ENCODE results near the gene COL8A1.

Gene COL8A1

DNA sequence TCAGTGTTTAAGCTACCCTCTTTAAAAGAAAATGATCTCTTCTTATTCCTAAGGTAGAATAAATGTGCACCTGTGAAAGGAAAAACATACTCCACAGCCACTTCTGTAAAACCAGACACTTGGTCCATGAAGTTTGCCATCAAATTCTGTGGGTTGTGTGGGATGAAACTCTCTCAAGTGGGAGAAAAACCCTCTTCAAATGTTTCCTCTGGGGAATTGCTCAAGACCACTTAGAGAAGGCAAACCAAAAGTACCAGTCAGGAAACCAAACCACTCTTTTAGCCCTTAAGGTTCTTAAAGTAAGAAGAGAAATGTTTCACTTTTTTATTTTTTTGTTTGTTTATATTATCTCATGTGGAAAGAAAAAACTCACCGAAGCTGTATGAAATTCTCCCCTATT, 1.2 kb downstream of the COL8A1 start:
- DNase-seq (ENCODE audit: low read depth, low spot score) = no peak

DNA sequence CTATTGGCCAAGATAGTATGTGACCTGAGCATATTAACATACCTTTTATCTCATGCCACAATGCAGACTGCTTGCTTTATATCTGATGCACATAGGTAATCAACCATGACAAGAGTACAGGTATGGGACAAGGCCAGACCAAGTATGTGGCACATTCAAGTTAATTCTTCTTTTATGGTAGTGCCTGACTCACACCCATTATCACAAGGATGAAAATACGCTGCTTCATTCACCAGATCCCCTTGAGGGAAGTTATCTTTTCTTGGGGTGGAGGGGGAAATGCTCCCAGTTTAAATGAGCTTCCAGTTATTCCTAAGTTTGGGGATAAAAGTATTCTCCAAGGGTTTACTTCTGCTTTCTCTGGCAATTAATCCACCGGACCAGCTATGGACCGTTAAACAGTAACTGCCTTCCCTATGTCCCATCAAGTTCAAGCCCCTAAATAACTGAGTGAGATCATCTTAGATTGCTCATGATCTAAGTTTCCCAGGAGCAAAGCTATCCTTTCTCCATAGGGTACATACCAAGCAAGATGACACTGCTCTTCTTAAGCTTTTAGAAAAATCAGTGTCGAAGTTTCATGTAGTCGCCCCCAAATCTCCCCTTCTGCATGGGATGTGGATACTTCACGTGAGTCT, 1.9 kb downstream of the COL8A1 start:
- no peak for DNase-seq (ENCODE audit: low read depth, low spot score)

DNA sequence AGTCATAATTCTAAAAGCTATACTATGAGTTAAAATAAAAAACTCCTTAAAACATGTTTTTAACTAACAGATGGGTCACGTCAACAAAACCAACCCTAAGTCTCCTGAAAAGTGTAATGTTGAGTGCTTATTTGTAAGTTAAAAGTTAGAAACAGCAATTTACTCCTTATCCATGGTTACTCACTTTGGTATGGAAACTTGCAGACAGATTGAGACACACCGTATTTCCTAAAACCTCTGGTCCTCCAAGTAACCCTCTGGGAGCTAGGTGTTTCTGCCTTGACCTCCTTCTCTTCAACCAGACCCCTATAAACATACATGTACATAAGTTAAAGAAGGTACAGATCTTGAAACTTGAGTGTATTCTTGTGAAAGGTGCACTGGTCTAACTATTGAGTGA, 3.1 kb downstream of the COL8A1 start:
- no peak for DNase-seq (ENCODE audit: low read depth, low spot score)

DNA sequence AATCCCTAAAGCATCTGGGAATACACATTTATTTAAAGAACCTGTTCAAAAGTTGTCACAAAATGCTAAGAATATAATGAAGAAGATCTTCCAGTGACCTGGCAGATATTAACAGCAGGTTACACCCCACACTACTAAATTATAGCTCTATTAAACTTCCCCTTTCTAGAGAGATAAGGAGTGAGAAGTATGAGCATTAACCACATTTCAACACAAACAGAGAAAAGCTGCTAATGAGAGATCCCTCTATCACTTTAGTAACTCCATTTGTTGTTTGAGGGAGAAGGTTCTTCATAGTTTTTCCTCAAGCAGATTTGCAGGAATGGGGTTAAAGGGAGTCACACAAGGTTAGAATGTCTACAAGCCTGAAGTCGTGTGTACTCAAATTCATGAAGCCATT, 3.6 kb downstream of the COL8A1 start:
- DNase-seq (ENCODE audit: low read depth, low spot score) = no peak

DNA sequence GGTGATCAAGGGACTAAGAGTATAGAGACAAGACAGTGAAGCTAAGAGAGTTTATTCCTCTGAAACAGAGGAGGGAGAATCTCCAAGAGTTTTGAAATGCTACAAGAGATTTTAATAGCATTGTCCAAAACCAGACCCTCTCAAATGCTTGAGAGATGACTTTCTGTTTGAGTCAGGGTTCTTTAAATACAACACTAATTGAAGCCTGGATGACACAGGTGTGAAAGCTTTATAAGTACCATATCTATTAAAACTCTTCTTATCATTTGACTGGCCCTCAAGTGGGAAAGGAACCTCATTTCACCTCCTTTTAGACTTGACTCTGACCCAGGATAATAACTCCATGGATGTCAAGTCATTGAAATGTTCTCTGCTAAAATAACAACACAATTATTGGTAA, 5.6 kb downstream of the COL8A1 start:
- DNase-seq (ENCODE audit: low read depth, low spot score) = no peak

DNA sequence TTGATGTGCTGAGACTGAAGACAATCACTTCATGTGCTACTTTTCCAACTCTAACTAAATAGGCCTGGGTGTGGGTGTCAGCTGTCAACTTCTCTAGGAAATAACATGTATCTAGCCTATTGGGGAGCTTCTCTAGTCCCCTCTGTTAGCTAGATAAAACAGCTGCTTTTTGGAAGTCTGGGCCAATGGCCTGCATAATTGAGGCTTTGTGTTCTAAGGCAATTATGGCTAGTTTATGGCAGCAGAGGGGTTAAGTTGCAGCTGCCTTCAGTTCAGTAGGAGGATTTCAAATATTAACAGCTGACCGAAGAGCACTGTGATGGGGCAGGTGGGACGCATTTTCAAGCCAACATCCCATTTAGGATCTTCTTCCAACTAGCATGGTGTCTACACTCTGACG, 6.4 kb downstream of the COL8A1 start:
- DNase-seq (ENCODE audit: low read depth, low spot score) = no peak

DNA sequence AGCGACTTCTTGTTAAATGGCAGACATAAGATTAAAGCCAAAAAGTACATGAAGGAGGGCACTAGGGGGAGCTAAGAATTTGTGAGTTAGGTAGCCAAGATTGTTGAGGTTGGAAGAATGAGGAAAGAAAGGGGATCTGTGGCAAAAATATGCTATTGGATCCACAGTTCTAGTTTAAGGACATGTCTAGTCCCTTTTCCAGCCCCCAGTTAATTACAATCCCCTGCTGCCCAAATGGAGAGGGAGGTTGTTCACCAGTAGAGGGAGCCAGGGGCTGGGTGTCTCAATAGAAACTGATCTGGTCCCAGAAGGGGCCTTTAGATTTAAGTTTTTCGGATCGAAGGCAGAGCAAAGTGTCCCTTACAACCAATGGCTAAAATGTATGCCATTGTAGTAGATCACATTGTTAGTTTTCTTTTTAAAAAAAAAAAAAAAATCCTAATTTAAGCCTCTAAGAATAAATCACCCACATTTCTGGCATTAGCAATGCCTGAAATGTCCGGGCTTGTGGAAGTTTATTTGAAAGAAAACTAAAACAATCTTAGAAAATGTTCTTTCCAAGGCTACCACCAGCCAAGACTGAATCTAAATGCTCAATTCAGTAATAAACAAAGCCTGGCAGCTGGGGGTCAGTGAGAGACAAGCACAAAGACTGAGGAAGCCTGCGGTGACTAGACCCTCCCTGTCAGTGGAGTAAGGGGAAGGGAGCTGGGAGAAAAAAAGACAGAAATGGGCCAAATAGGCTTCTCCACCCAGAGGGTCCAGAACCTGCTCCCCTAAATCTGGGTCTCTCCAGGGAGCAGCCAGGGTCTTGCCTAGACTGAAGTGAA, 7.1 kb downstream of the COL8A1 start:
- DNase-seq (ENCODE audit: low read depth, low spot score) = no peak

DNA sequence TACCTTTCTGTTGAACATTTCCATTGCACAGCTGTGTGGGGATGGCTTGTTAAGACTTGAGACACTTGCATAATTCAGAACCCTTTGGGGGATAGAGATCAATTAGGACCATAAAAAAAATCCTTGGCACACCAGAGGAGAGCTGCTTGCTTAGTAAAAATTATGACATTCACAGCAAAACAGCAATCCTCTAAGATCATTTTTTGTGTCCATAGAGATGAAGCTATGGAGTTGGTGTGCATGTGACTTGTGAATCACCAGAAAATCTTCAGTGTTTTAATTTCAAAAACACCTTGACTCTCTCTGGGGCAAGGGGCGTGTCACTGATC, 7.7 kb downstream of the COL8A1 start:
- no peak for DNase-seq (ENCODE audit: low read depth, low spot score)

DNA sequence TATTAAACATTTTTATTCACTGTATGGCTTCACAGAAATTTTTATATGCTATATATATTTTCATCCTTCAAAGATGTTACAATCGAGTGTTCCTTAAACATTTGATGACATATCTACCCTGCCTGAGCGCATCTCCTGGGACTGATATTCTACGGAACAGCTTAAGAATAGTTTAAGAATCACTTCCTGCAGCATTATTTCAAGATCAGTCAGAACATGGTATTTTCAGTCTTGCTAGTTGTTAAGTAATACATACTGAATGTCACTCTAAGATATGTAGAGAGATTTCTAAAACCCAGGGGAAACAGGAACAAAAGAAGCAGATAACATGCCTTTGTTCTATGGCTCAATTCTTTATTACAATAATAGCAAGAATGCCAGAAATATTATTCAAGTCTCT, 8.7 kb downstream of the COL8A1 start:
- no peak for DNase-seq (ENCODE audit: low read depth, low spot score)

DNA sequence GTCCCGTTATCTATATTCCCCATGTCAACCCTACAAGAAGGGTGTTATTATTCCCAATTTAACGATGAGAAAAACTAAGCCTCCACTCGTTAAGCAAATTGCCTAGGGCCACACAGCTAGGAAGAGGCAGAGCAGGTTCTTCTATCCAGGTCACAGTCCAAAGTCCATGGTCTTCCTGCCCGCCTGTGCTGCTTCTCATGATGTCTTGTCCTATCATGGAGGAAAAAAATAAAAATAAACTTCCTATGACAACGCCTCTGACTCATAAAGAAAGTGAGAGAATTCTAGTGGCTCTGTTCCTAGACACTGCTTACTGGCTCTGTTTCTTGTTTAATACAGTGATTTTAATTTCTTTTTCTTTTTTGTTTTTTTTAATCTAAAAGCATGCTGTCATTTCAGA, 9.7 kb downstream of the COL8A1 start:
- no peak for DNase-seq (ENCODE audit: low read depth, low spot score)

DNA sequence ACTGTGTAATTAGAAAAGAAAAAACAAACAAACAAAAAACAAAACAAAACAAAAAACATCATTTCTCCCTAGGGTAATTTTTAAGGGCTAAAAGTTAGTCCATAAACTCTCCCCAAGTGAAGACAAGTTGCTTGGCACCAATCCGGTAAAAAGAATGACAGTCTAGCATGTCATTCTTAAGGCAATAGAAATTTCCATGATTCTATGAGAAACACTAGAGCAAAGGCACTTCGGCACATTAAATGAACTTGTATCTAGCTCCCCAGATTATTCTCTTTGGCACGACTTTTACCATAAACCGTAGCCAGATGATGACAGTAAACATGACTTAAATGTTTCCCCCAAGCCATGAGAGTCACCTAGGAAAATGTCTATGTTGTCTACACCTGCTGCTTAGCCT, 10.1 kb downstream of the COL8A1 start:
- DNase-seq (ENCODE audit: low read depth, low spot score) = no peak

DNA sequence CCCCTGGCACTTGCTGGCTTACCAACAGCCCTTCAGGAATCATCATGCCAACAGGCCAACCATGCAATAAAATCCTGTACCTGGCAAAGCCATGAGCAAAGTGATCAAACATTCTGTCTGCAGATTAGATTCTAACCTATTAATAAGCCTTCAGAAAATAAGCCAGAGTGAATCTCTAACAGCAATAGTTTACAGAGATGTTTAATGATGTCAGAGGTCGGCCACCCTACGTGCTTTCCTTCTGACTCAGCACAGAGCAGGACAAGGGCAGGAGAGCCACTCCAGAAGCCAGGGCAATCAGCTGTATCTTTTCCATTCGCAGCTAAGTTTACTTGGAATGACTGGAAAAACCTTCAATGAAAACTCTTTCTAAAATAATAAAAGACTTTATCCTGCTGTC, 13.1 kb downstream of the COL8A1 start:
- no peak for DNase-seq (ENCODE audit: low read depth, low spot score)

DNA sequence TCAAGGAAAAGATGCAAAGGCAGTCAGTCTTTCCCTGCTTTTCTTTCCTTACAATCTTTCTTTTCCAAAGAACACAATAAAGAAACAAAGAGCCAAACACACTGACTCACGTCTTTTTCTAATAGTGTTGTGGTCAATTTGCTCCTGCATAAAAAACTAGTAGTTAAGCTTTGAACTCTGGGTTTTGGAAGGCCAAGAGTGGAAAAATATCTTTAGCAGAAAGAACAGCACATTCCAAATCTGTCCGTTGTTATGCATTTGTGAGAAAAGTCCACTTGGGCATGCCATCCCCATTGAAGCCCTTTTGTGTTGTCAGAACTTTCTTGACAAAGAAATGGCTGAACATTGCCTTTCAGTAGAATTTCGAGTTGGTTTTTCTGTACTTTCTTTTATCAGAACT, 18.2 kb downstream of the COL8A1 start:
- DNase-seq (ENCODE audit: low read depth, low spot score) = no peak

DNA sequence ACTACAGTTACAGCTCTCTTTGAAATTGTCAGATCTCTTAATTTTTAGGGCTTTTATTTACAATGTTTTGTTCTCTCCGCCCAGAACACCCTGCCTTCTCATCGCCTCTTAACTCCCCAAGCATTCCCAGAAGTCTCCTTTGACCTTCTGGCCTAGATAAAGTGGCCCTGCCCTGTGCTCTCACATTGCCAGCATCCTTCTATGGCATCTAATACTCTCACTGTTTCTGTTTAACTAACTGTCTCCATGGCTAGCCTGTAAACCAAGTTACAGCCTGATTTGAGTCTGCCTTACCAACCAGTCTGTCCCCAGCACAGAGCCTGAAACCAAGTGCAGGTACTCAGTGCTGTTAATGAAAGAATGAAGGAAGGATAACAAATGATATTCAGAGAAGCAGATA, 19.9 kb downstream of the COL8A1 start:
- DNase-seq (ENCODE audit: low read depth, low spot score) = no peak

DNA sequence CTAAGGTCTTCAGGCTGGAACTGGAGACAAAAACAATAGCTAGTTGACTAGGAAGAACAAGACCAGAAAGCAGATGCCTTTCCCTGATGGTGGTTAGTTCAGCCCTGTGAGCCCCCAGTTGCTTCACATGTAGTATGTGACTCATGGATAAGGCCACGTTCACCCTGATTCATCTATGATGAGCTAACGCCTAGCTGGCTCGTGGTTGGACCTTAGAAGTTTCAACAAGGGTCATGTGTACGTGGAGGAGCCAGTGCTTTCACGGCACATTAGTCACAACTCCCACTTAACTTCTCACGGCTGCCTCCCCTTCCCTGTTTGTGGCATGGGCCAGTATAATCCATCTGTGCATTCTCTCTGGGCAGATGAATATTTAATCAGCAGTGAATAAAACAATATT, 20.6 kb downstream of the COL8A1 start:
- DNase-seq (ENCODE audit: low read depth, low spot score) = no peak

DNA sequence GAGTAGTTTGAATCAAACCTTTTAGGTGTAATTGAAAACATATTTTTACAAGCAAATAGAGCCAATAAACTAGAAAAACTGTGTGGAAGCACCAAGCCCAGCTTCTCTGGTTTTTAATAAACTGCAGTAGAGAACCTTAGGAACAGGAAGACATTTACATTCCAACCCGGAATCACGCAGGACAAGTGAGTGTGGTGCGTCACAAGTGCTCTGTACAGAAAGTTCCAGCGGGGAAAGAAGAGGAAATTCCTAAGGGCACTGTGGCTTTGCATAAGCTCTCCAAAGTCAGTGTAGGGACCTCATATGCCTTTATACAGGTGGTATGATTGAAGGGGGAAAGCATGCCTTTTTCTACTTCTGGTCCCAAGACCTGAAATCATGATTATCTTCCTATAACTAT, 21.6 kb downstream of the COL8A1 start:
- no peak for DNase-seq (ENCODE audit: low read depth, low spot score)

DNA sequence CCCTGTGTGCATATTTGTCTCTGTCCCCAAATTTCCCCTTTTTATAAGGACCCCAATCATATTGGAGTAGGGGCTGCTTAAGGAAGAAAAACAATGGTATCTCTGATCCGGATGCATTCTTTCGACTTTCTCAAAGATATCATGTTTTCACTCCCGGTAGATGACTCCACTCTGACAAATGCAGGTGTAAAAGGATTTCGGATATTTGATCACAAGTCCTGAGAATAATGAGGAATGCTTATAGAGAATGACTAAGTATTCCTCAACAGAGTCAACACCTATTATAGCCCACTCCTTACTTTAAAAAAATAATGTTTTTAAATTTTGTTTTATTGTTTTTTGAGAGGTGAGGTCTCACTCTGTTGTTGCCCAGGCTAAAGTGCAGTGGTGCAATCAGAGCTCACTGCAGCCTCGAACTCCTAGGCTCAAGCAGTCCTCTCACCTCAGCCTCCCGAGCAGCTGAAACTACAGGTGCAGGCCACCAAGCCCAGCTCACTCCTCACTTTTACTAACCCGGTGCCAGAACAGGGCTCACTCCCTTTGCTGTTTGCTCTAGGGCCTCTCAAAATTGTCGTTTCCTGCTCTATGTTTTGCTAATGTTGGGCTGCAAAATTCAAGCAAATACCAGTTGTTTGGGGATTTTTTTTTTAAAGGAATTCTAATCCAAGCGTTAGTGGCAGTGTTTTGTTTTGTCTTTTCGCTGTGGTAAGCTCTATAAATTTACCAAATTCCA, 24.6 kb downstream of the COL8A1 start:
- DNase-seq (ENCODE audit: low read depth, low spot score) = no peak

DNA sequence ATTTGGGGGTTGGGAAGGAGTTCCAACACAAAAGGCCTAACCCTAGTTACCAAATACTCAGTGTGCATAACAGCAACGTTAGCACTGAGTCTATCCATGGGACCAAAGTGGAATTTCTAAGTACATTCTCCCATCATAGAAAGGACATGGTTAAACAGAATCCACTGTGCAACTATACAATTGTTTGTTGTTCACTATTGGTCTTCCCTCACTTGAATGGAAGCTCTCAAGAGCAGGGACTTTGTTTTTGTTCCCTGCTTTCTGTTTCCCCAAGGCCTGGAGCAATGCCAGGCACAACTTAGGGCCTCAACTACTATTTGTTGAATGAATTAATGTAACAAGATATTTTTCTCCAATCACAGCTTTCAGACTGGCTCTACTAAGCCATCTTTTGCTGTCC, 25.6 kb downstream of the COL8A1 start:
- DNase-seq (ENCODE audit: low read depth, low spot score) = no peak

DNA sequence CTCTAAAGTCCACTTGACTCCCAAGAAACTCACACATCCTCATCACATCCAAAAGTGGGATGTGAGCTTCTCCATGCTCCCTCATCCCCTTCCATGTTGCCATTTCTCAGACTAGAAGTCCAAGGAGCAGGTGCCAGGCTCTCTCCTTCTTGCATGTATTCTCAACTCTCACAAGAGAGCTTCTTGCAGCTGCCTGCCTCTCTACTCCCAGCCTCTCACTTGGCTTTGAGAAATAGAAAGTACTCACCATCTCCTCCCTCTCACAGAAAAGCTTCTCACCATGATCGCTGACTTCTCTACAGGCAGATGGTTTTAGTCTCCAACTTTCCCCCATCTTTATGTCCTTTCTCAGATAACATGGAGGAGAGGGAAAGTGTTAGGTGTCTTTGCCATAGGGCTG, 26.6 kb downstream of the COL8A1 start:
- DNase-seq (ENCODE audit: low read depth, low spot score) = no peak

DNA sequence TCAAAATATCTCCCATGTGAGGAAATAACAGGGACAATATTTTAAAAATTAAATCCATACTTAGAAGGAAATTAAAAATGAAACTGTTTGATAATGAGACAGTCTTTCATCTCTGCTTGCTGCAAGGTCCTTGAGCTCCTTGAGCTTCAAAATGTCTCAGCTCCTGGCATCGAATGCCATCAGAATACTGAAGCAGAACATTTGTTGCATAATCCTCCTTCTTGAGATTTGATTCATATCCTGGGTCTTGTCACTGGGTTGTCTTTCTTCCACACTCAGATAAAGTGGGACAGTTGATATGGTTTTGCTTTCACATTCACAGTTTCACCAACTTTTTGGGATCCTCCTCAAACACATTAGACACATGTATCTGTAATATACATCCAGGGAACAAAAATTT, 27.8 kb downstream of the COL8A1 start:
- DNase-seq (ENCODE audit: low read depth, low spot score) = no peak

DNA sequence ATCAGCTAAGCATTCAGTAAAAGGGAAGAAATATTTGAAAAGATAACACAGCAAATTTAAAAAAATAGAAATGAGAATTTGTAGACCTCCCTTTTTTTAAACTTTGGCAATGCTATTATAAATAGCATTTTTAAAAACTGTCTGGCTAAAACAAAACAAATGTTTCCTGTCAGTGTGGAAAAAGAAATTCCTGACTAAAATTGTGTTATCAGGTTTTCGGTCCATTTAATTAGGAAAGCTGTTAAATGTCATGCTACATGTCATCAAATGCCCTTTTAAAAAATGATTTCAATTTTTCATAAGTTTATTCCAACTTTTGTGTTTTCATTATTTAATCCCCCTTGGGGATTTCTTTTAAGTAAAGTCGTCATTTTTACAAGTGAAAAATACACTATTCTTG, 29.6 kb downstream of the COL8A1 start:
- DNase-seq (ENCODE audit: low read depth, low spot score) = no peak

DNA sequence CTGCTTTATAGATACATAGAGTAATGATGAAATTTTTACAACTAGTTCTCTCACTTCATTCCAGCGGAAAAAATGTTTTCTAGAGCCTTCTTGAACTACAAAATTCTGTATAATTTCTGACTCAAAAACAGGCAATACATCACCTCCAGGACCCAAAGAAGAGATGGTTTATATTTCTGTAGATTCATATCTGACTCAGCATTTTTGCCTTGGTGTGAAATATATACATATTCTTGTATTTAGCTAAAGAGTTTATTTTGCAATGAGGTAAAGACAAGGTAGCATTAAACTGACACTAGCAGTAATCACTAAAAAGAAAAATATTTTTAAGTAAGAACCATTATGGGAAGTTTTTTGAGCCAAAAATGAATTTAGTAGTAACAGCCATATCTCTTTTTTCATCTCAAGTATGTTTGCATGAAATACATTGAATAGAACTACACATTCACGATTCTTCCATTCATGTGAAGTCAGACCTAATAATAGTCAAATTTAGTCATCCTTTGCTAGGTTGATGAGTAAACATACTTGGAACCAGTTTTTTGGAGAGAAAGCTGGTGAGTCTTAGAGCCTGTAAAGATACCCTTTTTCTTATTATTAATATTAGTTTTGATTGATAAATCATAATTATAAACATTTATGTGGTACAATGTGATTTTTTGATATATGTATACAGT, 31.6 kb downstream of the COL8A1 start:
- no peak for DNase-seq (ENCODE audit: low read depth, low spot score)

DNA sequence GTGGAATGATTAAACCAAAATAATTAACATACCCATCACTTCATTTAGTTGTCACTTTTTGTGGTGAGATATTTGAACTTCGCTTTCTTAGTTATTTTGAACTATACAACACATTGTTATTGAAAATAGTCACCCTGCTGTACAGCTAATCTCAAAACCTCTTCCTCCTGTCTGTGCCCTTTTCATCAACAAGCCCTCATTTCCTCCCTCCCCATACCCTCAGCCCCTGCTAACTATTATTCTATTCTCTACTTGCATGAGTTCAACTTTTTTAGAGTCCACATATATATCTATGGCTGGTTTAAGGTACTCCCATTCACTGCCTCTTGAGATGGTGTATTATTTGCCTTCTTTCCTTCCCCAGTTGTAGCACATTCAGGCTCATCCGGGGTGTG, 32.2 kb downstream of the COL8A1 start:
- DNase-seq (ENCODE audit: low read depth, low spot score) = no peak
